ENCODE data around the gene BACH2.

Gene BACH2

DNA sequence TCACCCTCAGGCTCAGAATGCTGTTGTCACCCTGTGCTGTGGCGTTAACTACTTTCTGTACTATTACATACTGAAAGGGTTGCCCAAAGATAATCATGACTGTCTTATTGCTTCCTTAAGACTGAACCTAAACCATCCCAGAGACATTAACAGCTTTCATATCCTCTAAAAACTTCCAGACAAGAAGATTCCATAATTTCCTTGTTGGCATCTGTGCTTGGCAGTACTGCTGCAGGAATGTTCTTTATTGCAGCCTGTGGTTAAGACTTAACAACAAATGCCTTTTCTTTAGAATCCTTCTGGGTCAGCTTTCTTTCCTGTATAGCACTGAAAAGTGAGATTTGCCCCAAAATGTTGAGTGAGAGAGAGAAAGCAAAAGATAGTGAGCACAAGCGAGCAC is 292.7 kb downstream of the BACH2 start:
- Histone ChIP-seq H3K27me3 (ENCODE audit: insufficient read depth, poor library complexity, severe bottlenecking) (no peaks in the 10 kb centered on the region), H3K4me3 (replicated peaks; ENCODE audit: insufficient read depth, low read length) (no peak overlapping the region), H3K27ac (replicated peaks) (no peak overlapping the region)
- no peak for DNase-seq (ENCODE audit: low read depth in 1 of 2, low spot score in 1 of 2)
- TF ChIP-seq GABPA (IDR thresholded peaks at IDR 0.05; ENCODE audit: low read depth) (no peak), SPI1 (IDR thresholded peaks at IDR 0.05; ENCODE audit: borderline replicate concordance, low read depth) (no peak), POLR2AphosphoS5 (IDR thresholded peaks at IDR 0.05; ENCODE audit: low read depth) (no peak), REST (IDR thresholded peaks at IDR 0.05; ENCODE audit: insufficient replicate concordance, low read depth) (no peak)
- TF ChIP-seq, protein P1, sequence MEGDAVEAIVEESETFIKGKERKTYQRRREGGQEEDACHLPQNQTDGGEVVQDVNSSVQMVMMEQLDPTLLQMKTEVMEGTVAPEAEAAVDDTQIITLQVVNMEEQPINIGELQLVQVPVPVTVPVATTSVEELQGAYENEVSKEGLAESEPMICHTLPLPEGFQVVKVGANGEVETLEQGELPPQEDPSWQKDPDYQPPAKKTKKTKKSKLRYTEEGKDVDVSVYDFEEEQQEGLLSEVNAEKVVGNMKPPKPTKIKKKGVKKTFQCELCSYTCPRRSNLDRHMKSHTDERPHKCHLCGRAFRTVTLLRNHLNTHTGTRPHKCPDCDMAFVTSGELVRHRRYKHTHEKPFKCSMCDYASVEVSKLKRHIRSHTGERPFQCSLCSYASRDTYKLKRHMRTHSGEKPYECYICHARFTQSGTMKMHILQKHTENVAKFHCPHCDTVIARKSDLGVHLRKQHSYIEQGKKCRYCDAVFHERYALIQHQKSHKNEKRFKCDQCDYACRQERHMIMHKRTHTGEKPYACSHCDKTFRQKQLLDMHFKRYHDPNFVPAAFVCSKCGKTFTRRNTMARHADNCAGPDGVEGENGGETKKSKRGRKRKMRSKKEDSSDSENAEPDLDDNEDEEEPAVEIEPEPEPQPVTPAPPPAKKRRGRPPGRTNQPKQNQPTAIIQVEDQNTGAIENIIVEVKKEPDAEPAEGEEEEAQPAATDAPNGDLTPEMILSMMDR (IDR thresholded peaks at IDR 0.05; ENCODE audit: insufficient read depth, low read length) = no peak

DNA sequence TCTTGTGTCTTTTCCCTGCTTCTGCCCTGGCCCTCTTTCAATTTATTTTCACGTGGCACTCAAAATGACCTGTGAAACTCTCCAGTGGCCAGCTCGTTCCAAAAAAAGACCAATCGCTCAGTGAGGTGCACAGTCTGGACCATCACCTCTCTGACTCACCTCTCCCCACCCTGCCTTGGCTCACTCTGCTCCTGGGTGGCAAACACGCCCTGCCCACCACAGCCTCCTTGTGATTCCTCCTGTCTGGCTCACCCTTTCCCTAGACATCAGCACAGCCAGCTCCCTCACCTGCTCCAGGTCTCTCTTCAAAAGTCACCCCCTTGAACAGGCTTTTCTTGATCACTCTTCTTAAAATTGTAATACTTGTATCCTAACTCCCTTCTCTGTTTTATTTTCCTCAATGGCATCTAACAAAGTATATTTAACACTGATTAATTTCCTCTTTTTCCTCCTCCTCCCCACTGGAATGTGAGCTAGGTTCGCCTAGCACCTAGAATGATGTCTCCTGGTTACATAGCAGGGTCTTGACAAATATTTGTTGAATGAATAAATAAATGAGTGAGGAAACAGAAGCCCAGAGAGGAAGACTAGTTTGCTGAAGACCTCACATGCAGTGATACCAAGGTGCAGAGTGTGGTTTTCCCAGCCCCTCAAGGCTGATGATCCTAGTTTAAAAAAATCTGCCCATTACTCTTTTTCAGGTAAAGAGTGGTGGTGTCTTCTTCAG is 293.4 kb downstream of the BACH2 start:
- no peak overlapping the region for H3K4me3 ChIP-seq (replicated peaks; ENCODE audit: insufficient read depth, low read length)
- no peak overlapping the region for H3K27ac ChIP-seq (replicated peaks)
- no peaks in the 10 kb centered on the region for H3K27me3 ChIP-seq (ENCODE audit: insufficient read depth, poor library complexity, severe bottlenecking)
- DNase-seq (ENCODE audit: low read depth in 1 of 2, low spot score in 1 of 2) = no peak
- no peak for TF ChIP-seq REST (IDR thresholded peaks at IDR 0.05; ENCODE audit: insufficient replicate concordance, low read depth)
- TF ChIP-seq POLR2AphosphoS5 (IDR thresholded peaks at IDR 0.05; ENCODE audit: low read depth) = no peak
- TF ChIP-seq SPI1 (IDR thresholded peaks at IDR 0.05; ENCODE audit: borderline replicate concordance, low read depth) = no peak
- TF ChIP-seq, protein P1 (IDR thresholded peaks at IDR 0.05; ENCODE audit: insufficient read depth, low read length) = no peak
- TF ChIP-seq GABPA (IDR thresholded peaks at IDR 0.05; ENCODE audit: low read depth) = no peak

GRCh38 chr6:90000864-90001731 is 295.5 kb downstream of the BACH2 start:
- TF ChIP-seq REST (IDR thresholded peaks at IDR 0.05; ENCODE audit: insufficient replicate concordance, low read depth) (no peak), GABPA (IDR thresholded peaks at IDR 0.05; ENCODE audit: low read depth) (no peak)
- TF ChIP-seq, protein P1 (IDR thresholded peaks at IDR 0.05; ENCODE audit: insufficient read depth, low read length) = no peak
- no peak for DNase-seq (ENCODE audit: low read depth in 1 of 2, low spot score in 1 of 2)
- H3K4me3 ChIP-seq (replicated peaks; ENCODE audit: insufficient read depth, low read length) = no peak overlapping the region
- H3K27ac ChIP-seq (replicated peaks) = peak overlapping the region; percentile 30; the same call in 1 of the 2 replicates
- H3K27me3 ChIP-seq (ENCODE audit: insufficient read depth, poor library complexity, severe bottlenecking) = no peaks in the 10 kb centered on the region
